Peyer's patch (tissue), 4 donors: ENCODE measurements around the gene TAC4. TPM values are rescaled to one million over a fixed set of nuclear protein-coding genes. Genes with fewer than 3 reads are reported as not detected.

Source experiments
- DNase-seq, 3 donors: peaks; one replicate each; pipeline ENCODE4 v3.0.0-alpha.2; 2017 to 2019
- H3K27ac ChIP-seq, 4 donors: fragments of 200-600 bp; sonication (generic); one replicate each; pipeline ENCODE4 v1.5.1; 2016 to 2019
- H3K27me3 ChIP-seq, 2 donors: fragments of 200-600 bp; sonication (generic); one replicate each; pipeline ENCODE4 v1.5.1; 2019
- H3K36me3 ChIP-seq, 3 donors: fragments of 200-600 bp; sonication (generic); one replicate each; pipeline ENCODE4 v1.5.1; 2016 to 2019
- H3K4me1 ChIP-seq, 4 donors: fragments of 200-600 bp; sonication (generic); one replicate each; pipeline ENCODE4 v1.5.1; 2016 to 2019
- H3K4me3 ChIP-seq, 4 donors: fragments of 200-600 bp; sonication (generic); 1 replicate in 3 of 4; 2 replicates in 1 of 4; pipeline ENCODE4 v1.5.1; 2016 to 2019; ENCODE audit warnings: mild to moderate bottlenecking in 1 of 4
- H3K9me3 ChIP-seq, 4 donors: fragments of 200-600 bp; sonication (generic); one replicate each; pipeline ENCODE4 v1.5.1; 2016 to 2019; ENCODE audit warnings: mild to moderate bottlenecking in 1 of 4
- POLR2A ChIP-seq, 2 donors: fragments of 450-650 bp; IDR thresholded peaks; one replicate each; pipeline ENCODE4 v1.5.1; 2017; ENCODE audit warnings: antibody characterized with exemption in 2 of 2, mild to moderate bottlenecking in 2 of 2, moderate library complexity in 2 of 2
- total RNA-seq, 4 donors: library from RNA; depleted of rRNA; stranded (reverse); fragments of >200 nt; gene quantifications; one replicate each; pipeline ENCODE4 v1.1.0, GENCODE V29; 2016
- TF ChIP-seq, protein P1 (sequence below), 6 experiments: fragments of 450-650 bp in 4 of 6; fragments of 200-600 bp in 2 of 6; sonication (generic) in 1 of 6; IDR thresholded peaks; one replicate each; pipeline ENCODE4 v1.5.1; 2017 to 2019; ENCODE audit warnings: antibody characterized with exemption in 6 of 6, mild to moderate bottlenecking in 3 of 6, moderate library complexity in 1 of 6

The TAC4 gene
- total RNA-seq, 4 donors from 2014 or later, result not detected

GRCh38 chr17:49891694-49892389 is 44.0 kb upstream of the TAC4 start:
- Histone ChIP-seq H3K9me3 (no peaks in the 10 kb centered on the region), H3K4me1 (peaks cover 0 to 5% (median 0%) of the 10 kb centered on the region in 4 donors), H3K27me3 (peaks cover 0 to 15% of the 10 kb centered on the region in 2 donors), H3K36me3 (no peaks in the 10 kb centered on the region), H3K4me3 (no peak overlapping the region), H3K27ac (no peak overlapping the region)
- TF ChIP-seq, protein P1, sequence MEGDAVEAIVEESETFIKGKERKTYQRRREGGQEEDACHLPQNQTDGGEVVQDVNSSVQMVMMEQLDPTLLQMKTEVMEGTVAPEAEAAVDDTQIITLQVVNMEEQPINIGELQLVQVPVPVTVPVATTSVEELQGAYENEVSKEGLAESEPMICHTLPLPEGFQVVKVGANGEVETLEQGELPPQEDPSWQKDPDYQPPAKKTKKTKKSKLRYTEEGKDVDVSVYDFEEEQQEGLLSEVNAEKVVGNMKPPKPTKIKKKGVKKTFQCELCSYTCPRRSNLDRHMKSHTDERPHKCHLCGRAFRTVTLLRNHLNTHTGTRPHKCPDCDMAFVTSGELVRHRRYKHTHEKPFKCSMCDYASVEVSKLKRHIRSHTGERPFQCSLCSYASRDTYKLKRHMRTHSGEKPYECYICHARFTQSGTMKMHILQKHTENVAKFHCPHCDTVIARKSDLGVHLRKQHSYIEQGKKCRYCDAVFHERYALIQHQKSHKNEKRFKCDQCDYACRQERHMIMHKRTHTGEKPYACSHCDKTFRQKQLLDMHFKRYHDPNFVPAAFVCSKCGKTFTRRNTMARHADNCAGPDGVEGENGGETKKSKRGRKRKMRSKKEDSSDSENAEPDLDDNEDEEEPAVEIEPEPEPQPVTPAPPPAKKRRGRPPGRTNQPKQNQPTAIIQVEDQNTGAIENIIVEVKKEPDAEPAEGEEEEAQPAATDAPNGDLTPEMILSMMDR (IDR thresholded peaks at IDR 0.05), result no peak
- no peak for TF ChIP-seq POLR2A (IDR thresholded peaks at IDR 0.05)
- DNase-seq, result no peak

GRCh38 chr17:49891271-49891670 is 43.4 kb upstream of the TAC4 start:
- no peak for DNase-seq
- no peak overlapping the region for H3K4me3 ChIP-seq
- peaks cover 0 to 15% of the 10 kb centered on the region in 2 donors for H3K27me3 ChIP-seq

DNA sequence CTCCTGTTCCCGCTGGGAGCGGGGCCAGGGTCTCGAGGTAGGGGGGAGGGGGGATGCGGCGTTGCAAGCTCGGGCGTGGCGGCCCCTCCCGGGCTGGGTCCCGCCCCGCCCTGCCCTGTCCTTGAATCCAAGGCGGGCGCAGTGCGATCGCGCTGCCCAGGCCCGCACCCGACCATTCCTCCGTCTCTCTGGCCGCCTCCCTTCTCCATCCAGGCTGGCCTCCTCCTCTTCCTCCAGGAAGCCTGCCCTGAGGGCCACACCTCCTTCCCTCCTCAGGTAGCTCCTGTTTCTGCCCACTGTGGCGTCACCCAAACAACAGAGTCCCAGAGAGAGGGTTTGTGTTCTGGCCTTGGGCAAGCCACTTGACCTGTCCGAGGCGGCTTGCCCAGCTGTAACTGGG is 43.0 kb upstream of the TAC4 start:
- Histone ChIP-seq H3K27ac (no peak overlapping the region), H3K4me1 (peaks cover 0 to 5% (median 0%) of the 10 kb centered on the region in 4 donors), H3K9me3 (no peaks in the 10 kb centered on the region), H3K36me3 (no peaks in the 10 kb centered on the region), H3K4me3 (no peak overlapping the region), H3K27me3 (peaks cover 0 to 15% of the 10 kb centered on the region in 2 donors)
- TF ChIP-seq POLR2A (IDR thresholded peaks at IDR 0.05), result no peak
- TF ChIP-seq, protein P1 (IDR thresholded peaks at IDR 0.05), result no peak
- no peak for DNase-seq

More at GRCh38 chr17:49891271-49891670, 43.4 kb upstream of the TAC4 start:
- no peaks in the 10 kb centered on the region for H3K9me3 ChIP-seq
- H3K36me3 ChIP-seq, result no peaks in the 10 kb centered on the region
- H3K4me1 ChIP-seq, result peaks cover 0 to 5% (median 0%) of the 10 kb centered on the region in 4 donors
- H3K27ac ChIP-seq, result no peak overlapping the region
- no peak for TF ChIP-seq POLR2A (IDR thresholded peaks at IDR 0.05)
- TF ChIP-seq, protein P1 (IDR thresholded peaks at IDR 0.05), result no peak

- Histone ChIP-seq H3K27me3 (peaks cover 0 to 15% of the 10 kb centered on the region in 2 donors), H3K9me3 (no peaks in the 10 kb centered on the region), H3K4me1 (peaks cover 0 to 5% (median 0%) of the 10 kb centered on the region in 4 donors), H3K36me3 (no peaks in the 10 kb centered on the region), H3K4me3 (no peak overlapping the region), H3K27ac (no peak overlapping the region)
- no peak for TF ChIP-seq POLR2A (IDR thresholded peaks at IDR 0.05)
- TF ChIP-seq, protein P1 (IDR thresholded peaks at IDR 0.05), result no peak
- DNase-seq, result no peak
Observed at GRCh38 chr17:49890077-49890821, 42.4 kb upstream of the TAC4 start.

- peaks cover 0 to 15% of the 10 kb centered on the region in 2 donors for H3K27me3 ChIP-seq
- TF ChIP-seq POLR2A (IDR thresholded peaks at IDR 0.05), result no peak
- TF ChIP-seq, protein P1 (IDR thresholded peaks at IDR 0.05), result no peak
Observed at GRCh38 chr17:49889500-49889899, 41.6 kb upstream of the TAC4 start.

More at GRCh38 chr17:49889500-49889899, 41.6 kb upstream of the TAC4 start:
- DNase-seq, result no peak
- Histone ChIP-seq H3K36me3 (no peaks in the 10 kb centered on the region), H3K4me3 (no peak overlapping the region), H3K9me3 (no peaks in the 10 kb centered on the region), H3K4me1 (peaks cover 0 to 5% (median 0%) of the 10 kb centered on the region in 4 donors), H3K27ac (no peak overlapping the region)
